ENCODE measurements around the gene FRMPD2.

FRMPD2 gene

GRCh38 chr10:48274636-48275035 lies at the start of gene FRMPD2:
Gene FRMPD2, minus strand, starts transcription at chr10:48274696. Its CDS starts 129 bp downstream, at chr10:48274567.
- Histone ChIP-seq H3K9ac (ENCODE audit: low read depth, low read length) (no peak within 1 kb of the TSS), H3K36me3 (ENCODE audit: insufficient read depth, low read length) (no peaks in the 10 kb centered on the region), H3K4me1 (ENCODE audit: insufficient read depth, low read length) (peaks cover 24% of the 10 kb centered on the region), H3K9me3 (ENCODE audit: control insufficient read depth, insufficient read depth, low read length) (no peaks in the 10 kb centered on the region)

- H3K36me3 ChIP-seq (ENCODE audit: insufficient read depth, low read length): no peaks in the 10 kb centered on the region
- no peaks in the 10 kb centered on the region for H3K9me3 ChIP-seq (ENCODE audit: control insufficient read depth, insufficient read depth, low read length)
- no peak overlapping the region for H3K9ac ChIP-seq (ENCODE audit: low read depth, low read length)
- H3K4me1 ChIP-seq (ENCODE audit: insufficient read depth, low read length): peaks cover 8% of the 10 kb centered on the region
Measured at GRCh38 chr10:48322017-48322416, 47.5 kb upstream of the FRMPD2 start.

GRCh38 chr10:48317321-48317990 lies 43.0 kb upstream of the FRMPD2 start:
- Histone ChIP-seq H3K4me1 (ENCODE audit: insufficient read depth, low read length) (peaks cover 5% of the 10 kb centered on the region), H3K9ac (ENCODE audit: low read depth, low read length) (no peak overlapping the region), H3K36me3 (ENCODE audit: insufficient read depth, low read length) (no peaks in the 10 kb centered on the region), H3K9me3 (ENCODE audit: control insufficient read depth, insufficient read depth, low read length) (no peaks in the 10 kb centered on the region)

GRCh38 chr10:48316236-48316635 lies 41.7 kb upstream of the FRMPD2 start:
- H3K9ac ChIP-seq (ENCODE audit: low read depth, low read length): no peak overlapping the region
- H3K4me1 ChIP-seq (ENCODE audit: insufficient read depth, low read length): peaks cover 5% of the 10 kb centered on the region
- H3K9me3 ChIP-seq (ENCODE audit: control insufficient read depth, insufficient read depth, low read length): no peaks in the 10 kb centered on the region
- no peaks in the 10 kb centered on the region for H3K36me3 ChIP-seq (ENCODE audit: insufficient read depth, low read length)

- Histone ChIP-seq H3K9ac (ENCODE audit: low read depth, low read length) (no peak overlapping the region), H3K36me3 (ENCODE audit: insufficient read depth, low read length) (no peaks in the 10 kb centered on the region), H3K9me3 (ENCODE audit: control insufficient read depth, insufficient read depth, low read length) (no peaks in the 10 kb centered on the region), H3K4me1 (ENCODE audit: insufficient read depth, low read length) (peaks cover 10% of the 10 kb centered on the region)
Measured at GRCh38 chr10:48314107-48314506, 39.6 kb upstream of the FRMPD2 start.

GRCh38 chr10:48309711-48310226 lies 35.3 kb upstream of the FRMPD2 start:
- H3K4me1 ChIP-seq (ENCODE audit: insufficient read depth, low read length): peaks cover 10% of the 10 kb centered on the region
- H3K36me3 ChIP-seq (ENCODE audit: insufficient read depth, low read length): no peaks in the 10 kb centered on the region
- no peaks in the 10 kb centered on the region for H3K9me3 ChIP-seq (ENCODE audit: control insufficient read depth, insufficient read depth, low read length)
- no peak overlapping the region for H3K9ac ChIP-seq (ENCODE audit: low read depth, low read length)

- Histone ChIP-seq H3K36me3 (ENCODE audit: insufficient read depth, low read length) (no peaks in the 10 kb centered on the region), H3K9me3 (ENCODE audit: control insufficient read depth, insufficient read depth, low read length) (no peaks in the 10 kb centered on the region), H3K9ac (ENCODE audit: low read depth, low read length) (peak overlapping the region; percentile 86), H3K4me1 (ENCODE audit: insufficient read depth, low read length) (peaks cover 10% of the 10 kb centered on the region)
Measured at GRCh38 chr10:48307711-48308018, 33.2 kb upstream of the FRMPD2 start.

GRCh38 chr10:48306870-48307710 lies 32.6 kb upstream of the FRMPD2 start:
- no peaks in the 10 kb centered on the region for H3K9me3 ChIP-seq (ENCODE audit: control insufficient read depth, insufficient read depth, low read length)
- H3K4me1 ChIP-seq (ENCODE audit: insufficient read depth, low read length): peaks cover 10% of the 10 kb centered on the region
- no peaks in the 10 kb centered on the region for H3K36me3 ChIP-seq (ENCODE audit: insufficient read depth, low read length)
- peak overlapping the region; percentile 86 for H3K9ac ChIP-seq (ENCODE audit: low read depth, low read length)

GRCh38 chr10:48306265-48306869 lies 31.9 kb upstream of the FRMPD2 start, which contains the start of gene MAPK8:
Gene MAPK8, plus strand, starts transcription at chr10:48306677. Its CDS starts 94,984 bp downstream, at chr10:48401661.
- Histone ChIP-seq H3K36me3 (ENCODE audit: insufficient read depth, low read length) (no peaks in the 10 kb centered on the region), H3K9me3 (ENCODE audit: control insufficient read depth, insufficient read depth, low read length) (no peaks in the 10 kb centered on the region)

GRCh38 chr10:48305905-48306264 lies 31.4 kb upstream of the FRMPD2 start:
- Histone ChIP-seq H3K9ac (ENCODE audit: low read depth, low read length) (peak overlapping the region; percentile 56; the same call in 1 of the 2 replicates), H3K36me3 (ENCODE audit: insufficient read depth, low read length) (no peaks in the 10 kb centered on the region)

More at GRCh38 chr10:48306265-48306869, 31.9 kb upstream of the FRMPD2 start, which contains the start of gene MAPK8:
- peaks cover 10% of the 10 kb centered on the region for H3K4me1 ChIP-seq (ENCODE audit: insufficient read depth, low read length)
- H3K9ac ChIP-seq (ENCODE audit: low read depth, low read length): peak within 1 kb of the TSS; percentile 86

GRCh38 chr10:48302515-48303476 lies 28.3 kb upstream of the FRMPD2 start:
- Histone ChIP-seq H3K36me3 (ENCODE audit: insufficient read depth, low read length) (no peaks in the 10 kb centered on the region), H3K4me1 (ENCODE audit: insufficient read depth, low read length) (peaks cover 2% of the 10 kb centered on the region; the same call in 1 of the 2 replicates), H3K9me3 (ENCODE audit: control insufficient read depth, insufficient read depth, low read length) (no peaks in the 10 kb centered on the region), H3K9ac (ENCODE audit: low read depth, low read length) (no peak overlapping the region)

More at GRCh38 chr10:48305905-48306264, 31.4 kb upstream of the FRMPD2 start:
- H3K4me1 ChIP-seq (ENCODE audit: insufficient read depth, low read length): peaks cover 10% of the 10 kb centered on the region
- H3K9me3 ChIP-seq (ENCODE audit: control insufficient read depth, insufficient read depth, low read length): no peaks in the 10 kb centered on the region

GRCh38 chr10:48300556-48300955 lies 26.1 kb upstream of the FRMPD2 start:
- no peak overlapping the region for H3K9ac ChIP-seq (ENCODE audit: low read depth, low read length)
- no peaks in the 10 kb centered on the region for H3K4me1 ChIP-seq (ENCODE audit: insufficient read depth, low read length)
- no peaks in the 10 kb centered on the region for H3K9me3 ChIP-seq (ENCODE audit: control insufficient read depth, insufficient read depth, low read length)
- H3K36me3 ChIP-seq (ENCODE audit: insufficient read depth, low read length): no peaks in the 10 kb centered on the region

- no peaks in the 10 kb centered on the region for H3K9me3 ChIP-seq (ENCODE audit: control insufficient read depth, insufficient read depth, low read length)
- no peak overlapping the region for H3K9ac ChIP-seq (ENCODE audit: low read depth, low read length)
- no peaks in the 10 kb centered on the region for H3K4me1 ChIP-seq (ENCODE audit: insufficient read depth, low read length)
- H3K36me3 ChIP-seq (ENCODE audit: insufficient read depth, low read length): no peaks in the 10 kb centered on the region
Measured at GRCh38 chr10:48299692-48300091, 25.2 kb upstream of the FRMPD2 start.

Measured in ES-I3 (cell line).